GM18907 (cell line): ENCODE results near the gene RHOXF2.

Experiments
- ATAC-seq: cut with Tn5 transposase; IDR thresholded peaks from one replicate; pipeline ENCODE4 v1.9.1; 2021; ENCODE audit warnings: mild to moderate bottlenecking, moderate library complexity; ENCODE audit not compliant: unreplicated experiment

Gene RHOXF2

DNA sequence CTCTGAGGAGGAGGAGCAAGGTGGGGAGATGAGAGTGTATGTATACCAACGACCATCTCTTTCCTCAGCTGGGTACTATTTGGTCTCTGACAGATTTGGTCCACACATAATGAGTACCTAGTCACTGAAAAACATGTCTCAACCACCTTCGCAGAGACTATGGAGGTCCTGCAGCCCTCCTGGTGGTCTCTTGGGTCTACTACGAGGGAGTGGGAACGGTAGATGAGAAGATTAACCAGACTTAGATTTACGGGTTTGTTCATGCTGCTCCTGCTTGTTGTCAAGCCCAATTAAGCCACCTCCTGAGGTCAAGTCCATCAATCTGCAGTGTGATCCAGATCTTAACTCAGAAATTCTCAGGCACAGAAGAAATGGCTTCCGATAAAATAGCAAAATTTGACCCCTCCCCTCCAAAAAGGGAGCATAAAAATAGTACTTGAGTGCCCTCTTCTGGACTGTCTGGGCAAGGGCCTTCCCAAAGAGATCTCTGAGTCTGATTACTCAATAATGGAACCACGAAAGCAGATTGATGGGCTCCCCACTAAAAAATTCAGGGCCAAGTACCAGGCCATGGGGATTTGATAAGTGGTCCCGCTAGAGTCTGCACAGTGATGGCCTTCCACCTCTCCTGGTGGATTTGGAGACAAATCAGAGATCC lies 38.3 kb downstream of the RHOXF2 start:
- ATAC-seq = peak; percentile 55

- ATAC-seq = no peak
Measured at GRCh38 chrX:120200851-120201250, 42.4 kb downstream of the RHOXF2 start.

DNA sequence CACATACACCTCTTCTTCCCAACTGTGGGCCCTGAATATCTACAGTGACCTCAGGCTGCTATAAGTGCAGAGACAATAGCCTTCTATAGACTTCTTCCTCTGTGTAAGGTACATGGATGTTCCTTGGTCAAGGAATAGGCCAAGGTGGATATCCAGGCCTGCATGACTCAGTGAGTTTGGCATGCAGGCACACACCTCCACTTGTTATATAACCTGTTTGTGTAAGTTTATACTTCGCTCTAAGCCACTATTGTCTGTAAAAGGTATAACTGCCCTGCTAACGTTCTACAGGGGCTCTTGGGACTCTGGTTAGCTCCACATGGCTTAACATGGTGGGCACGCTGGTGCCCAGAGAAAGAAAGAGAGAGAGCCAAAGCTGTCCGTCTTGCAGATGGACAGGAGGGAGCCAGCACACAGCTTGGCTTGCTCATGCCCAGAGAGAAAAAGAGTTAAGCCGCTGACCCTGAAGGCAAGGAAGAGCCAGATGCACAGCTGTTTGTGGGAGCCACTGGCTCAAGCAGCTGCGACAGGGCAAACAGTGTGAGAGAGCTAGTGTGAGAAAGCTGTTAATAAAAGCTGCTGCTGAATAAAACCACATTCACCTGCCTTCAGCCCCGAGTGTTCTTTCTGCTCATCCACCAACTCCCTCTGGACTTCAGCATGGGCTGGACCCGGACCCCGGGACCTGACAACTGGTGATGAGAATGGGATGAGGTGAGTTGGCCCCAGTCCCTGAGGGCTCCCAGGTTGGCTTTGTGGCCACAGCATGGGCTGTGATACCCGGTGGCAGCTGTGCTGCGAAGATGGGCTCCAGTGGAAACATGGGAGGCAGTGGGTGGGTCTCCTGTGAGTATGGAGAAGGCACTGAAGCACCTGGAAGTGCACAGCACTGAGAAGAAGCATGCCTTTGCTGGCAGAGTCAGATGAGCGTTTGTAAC lies 47.7 kb downstream of the RHOXF2 start:
- no peak for ATAC-seq

DNA sequence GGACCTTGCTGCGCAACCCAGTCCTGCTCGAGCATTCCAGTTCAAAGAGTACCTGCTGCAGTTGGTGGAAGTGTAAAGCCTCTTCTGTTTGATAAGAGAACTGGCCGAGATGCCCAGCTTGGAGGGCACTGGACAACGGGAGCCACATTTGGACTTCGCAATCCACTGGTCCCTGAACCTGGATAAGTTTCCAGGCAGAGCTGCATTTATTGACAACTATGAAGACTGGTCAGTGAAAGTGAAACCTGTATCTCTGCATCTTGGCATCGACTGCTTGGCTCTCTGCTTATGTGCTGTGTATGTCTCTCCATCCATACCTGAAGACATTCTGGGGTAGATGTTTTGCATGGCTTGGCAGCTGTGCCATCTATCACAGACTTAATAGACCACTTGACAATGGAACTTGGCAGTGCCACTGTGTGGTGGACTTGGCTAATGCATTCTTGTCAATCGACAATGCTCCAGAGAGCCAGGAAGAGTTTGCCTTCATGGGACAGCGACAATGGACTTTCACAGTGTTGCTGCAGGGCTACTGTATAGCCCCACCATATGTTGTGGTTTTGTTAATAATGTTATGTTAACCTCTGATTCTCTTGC lies 48.7 kb downstream of the RHOXF2 start:
- no peak for ATAC-seq

GRCh38 chrX:120213438-120214265 lies 55.2 kb downstream of the RHOXF2 start:
- peak; percentile 93 for ATAC-seq
